COR-L47 (cell line): ENCODE measurements around the gene GNPAT.

Experiments
- DNase-seq: peaks from one replicate; lab custom pipeline; 2025; lab: John Stamatoyannopoulos, UW

Gene GNPAT

DNA sequence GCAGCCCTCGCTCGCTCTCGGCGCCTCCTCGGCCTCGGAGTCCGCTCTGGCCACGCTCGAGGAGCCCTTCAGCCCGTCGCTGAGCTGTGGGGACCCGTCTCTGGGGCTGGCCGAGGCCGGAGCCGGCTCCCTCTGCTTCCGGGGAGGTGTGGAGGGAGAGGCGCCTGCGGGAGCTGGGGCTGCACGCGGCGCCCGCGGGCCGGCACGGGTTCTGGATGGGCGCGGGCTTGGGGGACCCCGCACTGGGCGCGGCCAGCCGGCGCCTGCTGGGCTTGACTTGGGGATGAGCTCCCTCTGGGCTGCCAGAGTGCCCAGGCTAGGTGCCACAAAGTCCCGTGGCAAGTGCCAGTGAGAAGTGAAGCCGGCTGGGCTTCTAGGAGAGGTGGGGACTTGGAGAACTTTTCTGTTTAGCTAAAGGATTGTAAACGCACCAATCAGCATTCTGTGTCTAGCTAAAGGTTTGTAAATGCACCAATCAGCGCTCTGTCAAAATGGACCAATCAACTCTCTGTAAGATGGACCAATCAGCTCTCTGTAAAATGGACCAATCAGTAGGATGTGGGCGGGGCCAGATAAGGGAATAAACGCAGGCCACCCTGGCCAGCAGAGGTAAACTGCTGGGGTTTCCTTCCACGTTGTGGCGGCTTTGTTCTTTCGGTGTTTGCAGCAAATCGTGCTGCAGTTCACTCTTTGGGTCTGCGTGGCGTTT lies 76.4 kb downstream of the GNPAT start:
- DNase-seq: no peak

DNA sequence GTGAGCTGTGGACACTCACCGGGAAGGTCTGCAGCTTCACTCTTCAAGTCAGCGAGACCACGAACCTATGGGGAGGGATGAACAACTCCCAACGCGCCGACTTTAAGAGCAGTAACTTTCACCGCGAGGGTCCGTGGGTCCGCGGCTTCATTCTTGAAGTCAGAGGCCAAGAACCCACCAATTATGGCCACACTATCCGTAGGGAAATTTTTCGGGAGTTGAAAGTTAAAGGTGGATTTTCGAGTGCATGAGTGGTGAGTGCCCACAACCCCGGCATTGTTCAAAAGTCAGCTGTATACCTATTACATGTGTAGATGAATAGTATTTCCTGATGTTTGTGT lies 77.0 kb downstream of the GNPAT start:
- no peak for DNase-seq

DNA sequence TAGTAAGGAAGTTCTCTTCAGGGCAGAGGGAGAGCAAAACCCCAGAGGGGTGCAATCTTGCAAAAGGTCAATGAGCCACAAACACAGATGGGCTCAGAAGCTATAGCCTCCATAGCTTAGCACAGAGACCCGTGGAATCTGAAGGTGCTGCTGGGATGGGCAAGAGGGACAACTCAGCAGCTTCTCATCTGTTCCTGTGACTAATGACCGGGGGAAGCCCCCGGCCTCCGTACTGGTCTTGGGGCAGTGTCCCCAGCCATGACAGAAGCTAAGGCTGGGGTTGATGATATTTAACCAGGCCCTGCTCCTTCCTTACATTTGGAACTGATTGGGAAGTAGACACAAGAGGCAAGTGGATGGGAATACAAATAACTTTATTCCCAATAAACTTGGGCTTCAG lies 77.6 kb downstream of the GNPAT start:
- no peak for DNase-seq

DNA sequence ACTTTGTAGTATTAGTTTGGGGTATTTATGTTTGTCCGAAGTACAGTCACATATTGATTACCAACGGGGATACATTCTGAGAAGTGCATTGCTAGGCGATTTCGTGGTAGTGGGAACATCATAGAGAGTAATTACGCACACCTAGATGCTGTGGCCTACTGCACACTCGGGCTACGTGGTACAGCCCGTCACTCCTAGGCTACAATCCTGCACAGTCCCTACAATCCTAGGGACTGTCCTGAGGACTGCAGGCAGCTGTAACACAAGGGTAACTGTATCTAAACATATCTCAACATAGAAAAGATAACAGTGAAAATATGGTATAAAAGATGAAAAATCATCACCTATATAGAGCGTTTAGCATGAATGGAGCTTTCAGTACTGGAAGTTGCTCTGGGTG lies 78.1 kb downstream of the GNPAT start:
- no peak for DNase-seq

DNA sequence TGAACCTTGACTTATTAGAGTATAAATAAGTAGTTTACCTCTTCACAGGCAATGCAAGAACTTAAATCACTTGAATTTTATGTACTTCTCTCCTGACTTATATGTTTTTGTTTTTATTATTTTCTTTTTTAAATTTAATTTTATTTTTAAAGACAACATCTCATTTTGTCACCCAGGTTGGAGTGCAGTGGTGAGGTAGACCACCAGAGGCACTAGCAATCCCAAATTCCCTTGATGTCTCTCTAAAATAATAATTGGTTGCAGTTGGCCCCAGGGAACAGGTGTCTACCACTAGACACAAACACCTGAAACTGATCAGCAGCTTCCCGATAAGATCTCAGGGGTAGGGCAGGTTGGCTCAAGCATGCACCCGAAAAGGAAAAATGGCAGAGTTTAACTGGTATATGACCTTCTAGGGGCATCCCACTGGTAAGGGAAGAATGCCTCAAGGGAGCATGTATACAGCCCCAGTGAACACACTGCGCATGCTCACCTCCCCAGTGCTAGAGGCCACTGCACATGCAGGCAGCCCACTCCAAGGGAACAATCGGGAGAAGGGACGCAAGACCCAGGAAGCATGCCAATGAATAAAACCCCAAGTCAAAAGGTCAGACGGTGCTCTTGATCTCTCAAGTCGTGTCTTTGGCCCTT lies 82.0 kb downstream of the GNPAT start:
- DNase-seq: no peak

DNA sequence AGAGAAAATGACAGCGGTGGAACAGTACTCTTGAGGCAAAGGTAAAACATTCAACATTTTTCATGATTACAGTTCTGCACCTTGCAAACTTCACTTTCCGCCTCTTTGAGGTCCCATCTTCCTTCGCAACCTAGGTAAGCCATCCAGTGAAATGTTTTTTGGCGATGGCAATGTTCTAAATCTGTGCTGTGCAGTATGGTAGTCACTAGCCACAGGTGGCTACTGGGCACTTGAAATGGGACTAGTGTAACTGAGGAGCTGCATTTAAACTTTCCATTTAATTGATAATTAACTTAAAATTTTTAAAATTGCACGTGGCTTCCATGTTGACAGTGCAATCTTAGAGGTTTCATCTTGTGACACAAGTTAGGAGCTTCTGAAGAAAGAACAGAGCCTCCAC lies 83.6 kb downstream of the GNPAT start:
- DNase-seq: no peak

DNA sequence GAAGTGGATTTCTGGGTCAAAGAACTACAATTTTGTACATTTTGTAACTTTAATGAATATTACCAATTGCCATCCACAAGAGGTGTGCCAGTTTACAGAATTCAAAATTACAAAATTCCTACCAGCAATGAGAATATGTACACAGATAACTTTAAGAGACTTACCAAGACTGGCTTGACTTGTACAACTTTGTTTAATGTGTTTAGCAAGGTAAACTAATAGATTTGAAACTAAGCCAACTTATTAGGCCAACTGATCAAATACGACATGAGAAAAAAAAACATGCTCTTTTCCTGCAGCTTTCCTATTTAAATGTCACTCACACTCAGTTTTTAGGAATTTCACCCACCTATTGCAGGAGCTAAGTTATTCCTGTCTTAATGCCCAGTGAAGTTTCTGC lies 85.2 kb downstream of the GNPAT start:
- no peak for DNase-seq
